Activated CD4-positive, alpha-beta T cell treated with anti-CD3 and anti-CD28 coated beads, Interleukin-2, amount 50 U/mL, for 1 hour (primary cell): ENCODE measurements around the gene GLS.
A peak's percentile ranks its signal among the peaks of the same experiment; 100 is the strongest.
"Not testable (repeated sequence)": the region's sequence is repeated elsewhere in the genome, so short reads cannot be mapped to it uniquely, and the experiment has no call there.

Experiments
- DNase-seq: peaks from one replicate; pipeline ENCODE4 v3.0.0-alpha.2; 2020

Gene GLS

DNA sequence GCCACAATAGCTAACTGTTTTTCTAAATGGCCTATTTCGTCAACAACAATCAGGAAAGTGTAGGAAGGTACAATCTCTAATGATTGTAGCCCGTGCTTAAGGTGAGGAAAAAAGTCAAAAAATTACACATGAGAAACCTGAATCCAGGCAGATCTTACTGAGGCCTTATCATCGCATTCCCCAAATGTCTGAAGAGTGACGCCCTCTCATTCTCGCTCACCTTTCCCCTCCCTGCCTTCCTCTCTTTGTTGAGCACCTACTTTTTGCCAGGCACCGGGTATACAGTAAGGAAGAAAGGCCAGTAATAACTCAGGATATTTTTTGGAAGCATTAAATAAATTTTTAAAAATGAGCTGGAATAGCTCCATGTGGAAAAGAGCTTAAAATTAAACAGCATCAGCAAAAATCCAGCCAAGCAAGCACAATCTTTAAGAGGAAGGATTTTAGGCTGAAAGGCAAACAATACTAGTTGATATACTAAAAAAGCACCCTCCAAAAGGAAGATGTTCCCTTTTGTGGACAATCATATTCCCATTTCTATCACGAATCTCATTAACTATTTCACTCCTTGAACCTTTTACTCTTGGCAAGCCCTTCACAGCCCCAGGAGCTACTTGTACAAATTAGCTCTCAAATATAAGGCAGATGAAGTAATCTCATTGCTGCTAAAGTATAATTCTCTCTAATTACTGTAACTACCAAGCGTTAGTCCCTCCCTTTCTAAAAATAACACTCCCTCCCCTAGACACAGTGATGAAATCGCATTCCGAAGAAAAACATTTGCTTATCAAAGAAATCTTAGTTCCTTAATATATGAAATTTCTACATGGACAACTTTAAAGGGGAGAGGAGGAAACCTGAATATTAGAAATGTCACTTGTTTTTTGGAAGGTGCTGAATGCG lies 93.4 kb downstream of the GLS start:
- DNase-seq, result no peak

- no peak for DNase-seq
These were observed 94.2 kb downstream of the GLS start for GRCh38 chr2:190974629-190975361.

DNA sequence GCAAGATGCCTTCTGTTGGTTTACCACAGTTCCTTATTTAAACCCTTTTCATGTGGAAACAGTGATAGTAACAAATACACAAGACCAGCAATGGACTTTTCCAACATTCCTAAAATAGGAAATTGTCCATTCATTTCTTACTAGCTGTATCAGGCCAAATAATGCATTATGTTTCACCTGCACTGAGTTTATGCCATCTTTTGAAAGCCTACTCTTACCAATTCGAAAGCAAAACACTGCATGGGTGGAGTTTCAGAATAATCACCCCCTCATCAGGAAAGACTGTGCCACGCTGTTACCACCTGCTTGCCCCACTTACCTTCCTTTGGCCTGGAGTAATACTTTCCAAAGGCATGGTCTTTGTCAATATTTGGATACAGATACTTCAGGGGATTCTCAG lies 95.9 kb downstream of the GLS start:
- no peak for DNase-seq

DNA sequence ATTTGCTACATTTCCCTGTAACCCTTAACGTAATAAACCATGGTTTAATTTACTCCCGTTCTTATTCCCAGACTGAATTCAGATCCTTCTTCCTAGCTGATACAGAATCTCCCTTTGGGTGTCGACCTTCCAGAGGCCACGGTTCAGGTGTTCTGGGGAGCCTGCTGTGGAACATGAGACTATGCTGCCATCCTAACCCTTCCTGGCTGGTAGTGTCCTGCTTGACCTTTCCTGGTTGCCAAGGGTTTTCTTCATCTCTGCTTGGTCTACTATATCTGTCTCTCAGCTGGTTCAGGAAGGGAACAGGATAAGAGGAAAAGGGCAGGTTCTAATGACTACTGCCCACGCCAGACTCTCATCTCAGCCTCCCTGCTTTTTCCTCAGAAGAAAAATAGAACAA lies 96.9 kb downstream of the GLS start:
- no peak for DNase-seq

DNA sequence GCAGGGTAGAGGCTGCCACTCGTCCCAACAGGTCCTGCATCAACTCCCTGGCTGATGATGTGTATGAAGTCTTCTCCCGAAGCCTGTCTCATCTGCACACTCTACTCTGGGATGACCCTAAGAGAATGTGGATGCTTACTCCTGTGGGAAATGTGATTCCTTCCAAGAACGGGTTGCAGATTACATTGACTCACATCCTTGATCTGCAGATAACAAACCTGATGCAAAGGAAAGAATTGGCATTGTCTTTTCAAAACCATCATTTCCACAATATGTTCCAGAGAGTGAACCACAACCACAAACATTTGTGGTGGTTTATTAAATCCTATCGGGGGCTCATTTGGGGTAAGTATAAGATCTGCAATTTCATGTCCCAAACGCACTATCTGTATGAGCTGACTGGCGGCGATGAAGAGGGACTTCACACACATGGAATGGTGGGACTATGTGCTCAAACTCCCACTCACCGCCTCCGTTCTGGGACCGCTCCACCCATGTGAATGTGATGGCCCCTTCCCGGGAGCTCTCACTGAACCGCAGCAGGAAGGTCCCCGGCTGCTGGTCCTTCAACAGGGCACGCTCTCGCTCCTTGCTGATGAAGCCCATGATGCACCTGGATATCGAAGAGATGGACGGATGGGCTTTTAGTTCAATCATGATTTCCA lies 97.9 kb downstream of the GLS start:
- no peak for DNase-seq

- no peak for DNase-seq
These were observed 99.4 kb downstream of the GLS start for GRCh38 chr2:190979906-190980629.

- DNase-seq, result no peak
These were observed 100.1 kb downstream of the GLS start for GRCh38 chr2:190980630-190981209.

GRCh38 chr2:190981333-190981732 lies 100.7 kb downstream of the GLS start:
- no peak for DNase-seq

DNA sequence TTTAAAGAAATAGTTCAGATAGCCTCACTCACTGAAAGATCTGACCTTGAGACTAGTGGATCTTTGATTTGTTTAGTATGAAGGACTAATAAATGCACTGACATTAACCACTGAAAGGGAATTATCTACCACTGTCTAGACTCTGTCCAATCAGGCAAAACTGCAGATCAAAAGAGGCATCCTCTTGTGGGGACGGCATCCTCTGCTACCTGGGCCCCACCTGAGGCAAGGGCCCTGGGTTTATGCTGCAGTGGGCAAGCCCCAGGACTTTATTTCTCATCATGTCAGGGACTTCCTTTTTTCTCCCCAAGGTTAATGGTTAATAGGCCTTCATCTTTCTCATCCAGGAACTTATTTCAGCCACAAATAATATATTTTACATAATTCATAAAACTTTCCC lies 101.1 kb downstream of the GLS start:
- no peak for DNase-seq

GRCh38 chr2:190982262-190983034 lies 101.8 kb downstream of the GLS start:
- DNase-seq, result no peak

GRCh38 chr2:190984595-190984994 lies 104.0 kb downstream of the GLS start:
- DNase-seq, result no peak

DNA sequence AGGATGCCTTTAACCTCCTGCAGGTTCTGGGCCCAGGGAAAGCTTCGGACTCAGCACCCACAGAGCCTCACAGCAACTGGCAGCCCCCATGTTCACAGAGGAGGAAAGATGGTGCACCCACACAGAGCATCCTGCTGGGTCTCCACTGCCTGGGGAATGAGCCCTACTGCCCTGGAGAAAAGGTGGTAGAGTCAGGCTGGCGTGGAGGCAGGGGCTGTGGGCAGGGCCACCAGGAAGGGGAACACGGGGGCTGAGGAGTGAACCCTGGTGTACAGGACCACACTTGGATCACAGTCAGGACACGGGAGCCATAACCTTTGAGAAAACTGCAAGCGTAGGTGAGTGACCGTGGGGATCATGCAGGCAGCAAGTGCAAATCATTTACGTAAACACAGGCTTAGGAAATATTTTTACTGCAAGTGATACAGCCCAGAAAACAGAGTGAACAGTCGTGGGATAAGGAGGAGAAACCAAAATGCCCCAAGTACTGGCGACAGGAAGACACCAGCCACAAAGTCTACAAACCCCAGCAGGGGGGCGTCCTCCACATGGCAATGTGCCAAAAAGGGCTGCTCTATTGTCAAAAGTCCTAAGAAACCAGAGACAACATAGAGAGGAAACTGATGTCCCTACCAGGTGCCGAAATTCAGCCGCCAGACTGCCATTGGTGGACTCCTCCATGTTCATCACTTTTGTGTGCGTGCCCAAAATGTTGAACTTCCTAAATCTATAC lies 105.8 kb downstream of the GLS start:
- DNase-seq, result no peak

GRCh38 chr2:190987116-190987515 lies 106.5 kb downstream of the GLS start:
- DNase-seq, result no peak

DNA sequence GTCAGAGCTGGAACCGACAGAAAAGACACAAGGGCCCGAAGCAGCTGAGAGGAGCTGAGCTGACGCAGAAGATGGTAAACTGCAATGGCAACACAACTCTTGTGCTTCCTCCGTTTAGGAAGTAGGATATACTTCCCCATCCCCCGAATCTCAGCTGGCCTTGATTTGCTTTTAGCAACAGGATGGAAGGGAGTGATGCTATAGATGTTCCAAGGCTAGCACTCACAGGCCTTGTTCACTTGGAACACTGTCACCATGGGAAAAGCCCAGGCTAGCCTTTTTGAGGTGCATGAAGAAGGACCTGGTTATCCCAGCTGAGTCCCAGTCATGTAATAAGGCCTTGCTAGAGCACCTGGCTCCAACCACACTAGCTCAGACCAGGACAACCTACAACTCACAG lies 107.3 kb downstream of the GLS start:
- no peak for DNase-seq

GRCh38 chr2:190988910-190989309 lies 108.3 kb downstream of the GLS start:
- DNase-seq, result no peak

- no peak for DNase-seq
These were observed 109.5 kb downstream of the GLS start for GRCh38 chr2:190990132-190990531.

DNA sequence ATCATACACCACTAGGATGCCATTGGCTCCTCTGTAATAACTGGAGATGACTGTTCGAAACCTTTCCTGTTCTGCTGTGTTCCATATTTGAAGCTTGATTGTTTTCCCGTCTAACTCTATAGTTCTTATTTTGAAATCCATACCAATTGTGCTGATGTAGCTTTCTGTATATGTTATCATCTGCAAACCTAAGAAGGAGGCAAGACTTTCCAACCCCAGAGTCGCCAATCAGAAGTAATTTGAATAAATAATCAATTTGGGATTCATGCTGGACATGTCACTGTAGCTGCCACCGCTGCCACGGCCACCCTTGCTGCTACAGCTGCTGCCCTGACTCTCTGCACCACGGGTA lies 112.6 kb downstream of the GLS start:
- DNase-seq, result no peak

DNA sequence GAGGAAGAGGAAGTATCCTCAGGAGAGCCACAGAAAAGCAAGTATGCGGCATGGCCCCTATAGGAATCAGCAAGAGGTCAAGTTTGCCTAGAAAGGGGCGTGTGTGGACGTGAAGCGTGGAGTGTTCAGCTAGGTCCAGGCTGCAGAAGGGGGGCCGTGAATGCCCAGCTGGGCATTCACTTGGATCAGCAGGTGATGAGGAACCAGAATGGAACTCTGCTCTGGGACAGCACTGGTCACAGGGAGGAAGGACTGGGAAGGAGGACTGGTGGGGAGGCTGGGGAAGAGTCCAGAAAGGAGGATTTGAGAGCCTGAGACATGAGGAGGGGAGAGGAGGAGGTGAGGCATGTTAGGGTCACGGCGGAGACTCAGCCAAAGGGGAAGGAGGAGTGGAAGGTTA lies 113.5 kb downstream of the GLS start:
- DNase-seq, result no peak

DNA sequence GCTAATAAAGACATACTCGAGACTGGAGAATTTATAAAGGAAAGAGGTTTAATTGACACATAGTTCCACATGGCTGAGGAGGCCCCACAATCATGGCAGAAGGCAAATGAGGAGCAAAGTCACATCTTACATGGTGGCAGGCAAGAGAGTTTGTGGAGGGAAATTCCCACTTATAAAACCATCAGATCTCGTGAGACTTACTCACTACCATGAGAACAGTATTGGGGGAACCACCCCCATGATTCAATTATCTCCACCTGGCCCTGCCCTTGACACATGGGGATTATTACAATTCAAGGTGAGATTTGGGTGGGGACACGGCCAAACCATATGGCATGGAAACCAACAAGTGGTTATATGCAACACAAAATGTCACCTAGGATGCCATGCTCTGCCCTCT lies 114.7 kb downstream of the GLS start:
- not testable (repeated sequence) for DNase-seq

GRCh38 chr2:190996338-190996946 lies 115.8 kb downstream of the GLS start:
- DNase-seq, result peak; percentile 15

DNA sequence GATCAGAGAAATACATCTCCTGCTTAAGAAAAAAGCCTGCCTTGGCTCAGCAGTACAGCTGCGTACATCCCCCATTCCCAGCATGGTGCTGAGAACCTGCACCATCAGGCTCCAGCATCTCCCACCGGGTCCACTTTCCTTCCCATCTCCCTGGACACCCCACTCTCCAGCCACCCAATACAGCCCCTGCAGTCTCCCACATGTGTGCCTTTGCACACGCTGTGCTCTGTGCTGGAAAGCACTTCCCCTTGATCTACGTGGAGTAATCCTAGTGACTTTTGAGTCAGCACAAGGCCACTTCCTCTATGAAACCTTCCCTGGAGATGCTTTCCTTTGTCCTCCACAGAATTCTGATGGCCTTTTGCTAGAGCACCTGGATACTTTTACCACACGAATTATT lies 116.3 kb downstream of the GLS start:
- DNase-seq, result no peak
